Measurements from ENCODE around the gene CDC42BPA.

Gene CDC42BPA

DNA sequence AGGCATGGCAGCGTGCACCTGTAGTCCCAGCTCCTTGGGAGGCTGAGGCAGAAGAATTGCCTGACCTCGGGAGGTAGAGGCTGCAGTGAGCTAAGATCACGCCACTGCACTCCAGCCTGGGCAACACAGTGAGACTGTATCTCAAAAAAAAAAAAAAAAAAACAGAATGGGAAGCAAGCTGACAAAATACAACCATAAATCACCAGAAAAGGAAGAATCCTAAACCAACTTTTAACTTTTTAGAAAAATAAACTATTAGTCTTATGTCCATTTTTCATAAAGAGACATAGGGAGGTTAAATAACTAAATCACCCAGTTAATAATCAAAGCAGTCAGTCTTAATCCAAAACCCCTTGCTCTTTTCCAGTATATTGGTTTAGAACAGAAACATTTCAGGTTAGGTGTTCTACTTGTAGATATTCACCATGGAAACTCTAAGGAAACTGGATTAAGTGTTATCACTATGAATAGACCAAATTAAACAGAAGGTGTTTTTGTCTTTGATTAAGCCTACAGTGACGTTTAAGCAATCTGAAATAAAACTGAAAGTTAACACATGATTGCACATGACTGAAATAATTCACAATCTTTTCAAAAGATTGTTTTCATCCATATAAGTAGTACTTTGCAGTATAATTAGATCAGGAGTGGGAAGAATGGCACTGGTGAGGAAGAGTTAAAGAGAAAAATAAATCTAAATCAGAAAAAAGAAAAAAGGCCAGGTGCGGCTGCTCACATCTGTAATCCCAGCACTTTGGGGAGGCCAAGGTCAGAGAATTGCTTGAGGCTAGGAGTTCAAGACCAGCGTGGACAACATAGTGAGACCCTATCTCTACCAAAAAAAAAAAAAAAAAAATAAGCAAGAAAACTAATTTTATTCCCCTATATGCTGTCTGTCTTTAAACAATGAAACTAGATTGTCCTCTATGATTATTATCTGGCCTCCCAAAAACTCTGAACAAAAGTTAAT is 9.6 kb downstream of the CDC42BPA start:
- Histone ChIP-seq H3K9ac (ENCODE audit: low read length in 5 of 5) (no peak overlapping the region), H3K4me3 (ENCODE audit: low read depth in 1 of 5, low read length in 5 of 5) (no peak overlapping the region), H3K27ac (ENCODE audit: low read depth, low read length) (peak overlapping the region; percentile 20), H3K36me3 (ENCODE audit: control insufficient read depth in 5 of 5, insufficient read depth in 5 of 5, low read length in 5 of 5) (no peaks in the 10 kb centered on the region), H3K27me3 (ENCODE audit: control insufficient read depth in 5 of 5, insufficient read depth in 4 of 5, low read length in 5 of 5) (no peaks in the 10 kb centered on the region), H3K4me1 (ENCODE audit: control insufficient read depth in 5 of 5, insufficient read depth in 5 of 5, low read length in 5 of 5) (peaks cover 0 to 21% (median 15%) of the 10 kb centered on the region in 5 donors), H3K9me3 (ENCODE audit: control insufficient read depth in 5 of 5, low read length in 5 of 5) (no peaks in the 10 kb centered on the region)

DNA sequence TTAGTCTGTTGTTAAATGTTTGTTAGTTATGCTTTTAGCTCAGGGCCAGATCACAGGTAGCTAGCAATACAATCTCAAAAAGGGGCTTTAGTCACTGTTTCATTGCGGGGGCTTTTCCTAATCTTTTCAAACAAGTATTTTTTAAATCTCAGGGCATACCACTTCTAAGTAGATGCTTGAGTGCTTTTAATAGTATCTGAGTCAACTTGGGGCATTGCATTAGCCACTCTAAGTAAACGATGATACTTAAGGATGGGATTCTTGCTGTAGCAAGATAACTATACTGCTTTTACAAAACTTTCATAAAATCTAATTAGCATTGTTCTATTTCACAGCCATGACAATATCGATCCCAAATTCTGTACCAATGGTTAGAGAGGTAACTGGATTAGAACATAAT is 11.6 kb downstream of the CDC42BPA start:
- no peak overlapping the region for H3K9ac ChIP-seq (ENCODE audit: low read length in 5 of 5)
- no peak overlapping the region for H3K27ac ChIP-seq (ENCODE audit: low read depth, low read length)
- peaks cover 0 to 17% (median 12%) of the 10 kb centered on the region in 5 donors for H3K4me1 ChIP-seq (ENCODE audit: control insufficient read depth in 5 of 5, insufficient read depth in 5 of 5, low read length in 5 of 5)
- no peak overlapping the region for H3K4me3 ChIP-seq (ENCODE audit: low read depth in 1 of 5, low read length in 5 of 5)
- no peaks in the 10 kb centered on the region for H3K27me3 ChIP-seq (ENCODE audit: control insufficient read depth in 5 of 5, insufficient read depth in 4 of 5, low read length in 5 of 5)
- no peaks in the 10 kb centered on the region for H3K9me3 ChIP-seq (ENCODE audit: control insufficient read depth in 5 of 5, low read length in 5 of 5)
- no peaks in the 10 kb centered on the region for H3K36me3 ChIP-seq (ENCODE audit: control insufficient read depth in 5 of 5, insufficient read depth in 5 of 5, low read length in 5 of 5)

DNA sequence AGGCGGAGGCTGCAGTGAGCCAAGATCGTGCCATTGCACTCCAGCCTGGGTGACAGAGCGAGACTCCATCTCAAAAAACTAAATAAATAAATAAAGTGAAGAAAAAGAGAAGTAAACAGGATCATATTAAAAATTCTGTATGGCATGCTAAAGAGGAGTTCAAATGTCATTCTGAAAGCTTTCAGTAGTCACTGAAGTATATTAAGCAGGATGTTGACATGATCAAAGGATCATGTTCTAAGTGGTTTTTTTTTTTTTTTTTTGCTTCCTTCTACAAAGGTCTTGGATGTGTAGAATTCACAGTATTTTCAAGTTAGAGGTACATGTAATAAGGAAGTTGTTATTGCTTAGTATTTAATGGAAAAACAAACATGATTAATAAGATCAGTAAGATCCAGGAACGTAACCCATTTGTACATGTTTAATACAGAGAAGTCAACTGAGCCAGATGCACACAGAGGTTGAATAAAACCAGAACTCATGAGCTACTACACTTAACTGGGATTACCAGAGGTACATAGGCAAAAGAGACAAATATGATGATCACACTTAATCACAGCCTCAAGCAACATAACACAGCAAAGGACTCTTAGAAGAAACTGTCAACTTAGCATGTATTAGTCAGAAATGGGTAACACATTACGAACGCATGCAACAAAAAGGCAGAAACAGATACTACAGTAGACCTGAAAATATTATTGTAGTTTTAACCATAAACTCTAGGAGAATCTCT is 12.2 kb downstream of the CDC42BPA start:
- Histone ChIP-seq H3K27ac (ENCODE audit: low read depth, low read length) (no peak overlapping the region), H3K4me3 (ENCODE audit: low read depth in 1 of 5, low read length in 5 of 5) (no peak overlapping the region), H3K9ac (ENCODE audit: low read length in 5 of 5) (no peak overlapping the region), H3K4me1 (ENCODE audit: control insufficient read depth in 5 of 5, insufficient read depth in 5 of 5, low read length in 5 of 5) (peaks cover 0 to 17% (median 12%) of the 10 kb centered on the region in 5 donors), H3K36me3 (ENCODE audit: control insufficient read depth in 5 of 5, insufficient read depth in 5 of 5, low read length in 5 of 5) (no peaks in the 10 kb centered on the region), H3K9me3 (ENCODE audit: control insufficient read depth in 5 of 5, low read length in 5 of 5) (no peaks in the 10 kb centered on the region), H3K27me3 (ENCODE audit: control insufficient read depth in 5 of 5, insufficient read depth in 4 of 5, low read length in 5 of 5) (no peaks in the 10 kb centered on the region)

DNA sequence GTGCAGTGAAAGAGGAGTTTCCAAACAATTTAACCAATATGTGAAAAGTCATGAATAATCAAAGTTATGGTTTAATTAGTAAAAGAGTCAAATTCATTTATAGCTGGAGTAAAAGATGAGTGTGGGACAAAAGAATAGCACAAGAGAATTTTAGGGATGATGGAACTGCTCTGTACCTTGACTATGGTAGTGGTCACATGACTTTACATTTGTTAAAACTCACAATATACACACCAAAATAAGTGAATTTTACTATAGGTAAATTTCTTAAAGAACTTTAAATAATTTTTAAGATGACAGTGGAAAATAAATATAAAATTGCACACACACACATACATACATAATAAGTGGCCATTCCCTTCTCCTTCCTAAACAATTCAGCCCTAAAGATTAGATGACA is 13.6 kb downstream of the CDC42BPA start:
- Histone ChIP-seq H3K4me3 (ENCODE audit: low read depth in 1 of 5, low read length in 5 of 5) (no peak overlapping the region), H3K27me3 (ENCODE audit: control insufficient read depth in 5 of 5, insufficient read depth in 4 of 5, low read length in 5 of 5) (no peaks in the 10 kb centered on the region), H3K9me3 (ENCODE audit: control insufficient read depth in 5 of 5, low read length in 5 of 5) (no peaks in the 10 kb centered on the region), H3K9ac (ENCODE audit: low read length in 5 of 5) (no peak overlapping the region), H3K4me1 (ENCODE audit: control insufficient read depth in 5 of 5, insufficient read depth in 5 of 5, low read length in 5 of 5) (peaks cover 0 to 15% (median 9%) of the 10 kb centered on the region in 5 donors), H3K27ac (ENCODE audit: low read depth, low read length) (no peak overlapping the region), H3K36me3 (ENCODE audit: control insufficient read depth in 5 of 5, insufficient read depth in 5 of 5, low read length in 5 of 5) (no peaks in the 10 kb centered on the region)

DNA sequence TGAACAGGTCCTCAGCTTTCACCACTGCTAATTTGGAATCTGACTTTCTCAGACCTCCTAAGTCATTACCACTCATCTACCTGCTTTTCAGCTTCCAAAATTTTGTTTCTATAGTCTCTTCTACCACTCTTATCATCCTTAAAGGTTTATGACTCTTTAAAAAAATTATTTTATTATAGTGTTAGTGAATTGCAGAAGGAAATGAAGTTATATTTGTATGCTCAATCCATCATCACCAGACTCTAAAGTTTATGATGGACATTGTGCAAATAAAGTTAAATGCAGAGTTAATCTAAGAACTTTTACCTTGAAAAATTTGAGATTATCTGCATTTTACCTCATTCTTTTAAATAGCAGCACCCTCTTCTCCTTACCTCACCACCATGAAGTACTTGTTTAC is 14.6 kb downstream of the CDC42BPA start:
- Histone ChIP-seq H3K36me3 (ENCODE audit: control insufficient read depth in 5 of 5, insufficient read depth in 5 of 5, low read length in 5 of 5) (no peaks in the 10 kb centered on the region), H3K9me3 (ENCODE audit: control insufficient read depth in 5 of 5, low read length in 5 of 5) (no peaks in the 10 kb centered on the region), H3K27me3 (ENCODE audit: control insufficient read depth in 5 of 5, insufficient read depth in 4 of 5, low read length in 5 of 5) (no peaks in the 10 kb centered on the region), H3K27ac (ENCODE audit: low read depth, low read length) (no peak overlapping the region), H3K9ac (ENCODE audit: low read length in 5 of 5) (no peak overlapping the region), H3K4me1 (ENCODE audit: control insufficient read depth in 5 of 5, insufficient read depth in 5 of 5, low read length in 5 of 5) (peaks cover 0 to 13% (median 8%) of the 10 kb centered on the region in 5 donors), H3K4me3 (ENCODE audit: low read depth in 1 of 5, low read length in 5 of 5) (no peak overlapping the region)

GRCh38 chr1:227300682-227301081 is 17.6 kb downstream of the CDC42BPA start:
- no peak overlapping the region for H3K4me3 ChIP-seq (ENCODE audit: low read depth in 1 of 5, low read length in 5 of 5)

DNA sequence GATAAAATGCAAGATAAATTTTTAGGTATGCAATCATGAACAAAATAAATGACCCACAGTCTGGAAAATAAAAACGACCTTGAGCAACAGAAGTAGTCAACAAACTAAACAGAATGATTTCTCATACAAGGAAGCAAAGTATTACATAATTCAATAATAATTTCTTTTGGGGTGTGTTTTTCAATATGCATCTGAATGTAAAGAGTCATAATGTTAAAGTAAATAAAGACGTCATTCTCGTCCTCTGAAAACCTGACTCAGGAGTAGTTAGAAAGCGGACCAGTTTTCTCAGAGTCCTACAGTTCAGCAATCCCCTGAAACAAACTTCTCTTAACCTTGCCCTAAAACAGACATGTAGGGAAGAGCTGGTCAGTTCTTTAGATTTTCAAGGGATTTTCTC is 18.6 kb downstream of the CDC42BPA start:
- H3K36me3 ChIP-seq (ENCODE audit: control insufficient read depth in 5 of 5, insufficient read depth in 5 of 5, low read length in 5 of 5) = no peaks in the 10 kb centered on the region
- H3K9me3 ChIP-seq (ENCODE audit: control insufficient read depth in 5 of 5, low read length in 5 of 5) = no peaks in the 10 kb centered on the region
- H3K4me3 ChIP-seq (ENCODE audit: low read depth in 1 of 5, low read length in 5 of 5) = no peak overlapping the region
- peak overlapping the region; percentile 77 for H3K27ac ChIP-seq (ENCODE audit: low read depth, low read length)
- no peak overlapping the region for H3K9ac ChIP-seq (ENCODE audit: low read length in 5 of 5)
- H3K4me1 ChIP-seq (ENCODE audit: control insufficient read depth in 5 of 5, insufficient read depth in 5 of 5, low read length in 5 of 5) = peaks cover 0 to 16% (median 13%) of the 10 kb centered on the region in 5 donors
- no peaks in the 10 kb centered on the region for H3K27me3 ChIP-seq (ENCODE audit: control insufficient read depth in 5 of 5, insufficient read depth in 4 of 5, low read length in 5 of 5)

More at GRCh38 chr1:227300682-227301081, 17.6 kb downstream of the CDC42BPA start:
- Histone ChIP-seq H3K27ac (ENCODE audit: low read depth, low read length) (no peak overlapping the region), H3K36me3 (ENCODE audit: control insufficient read depth in 5 of 5, insufficient read depth in 5 of 5, low read length in 5 of 5) (no peaks in the 10 kb centered on the region), H3K27me3 (ENCODE audit: control insufficient read depth in 5 of 5, insufficient read depth in 4 of 5, low read length in 5 of 5) (no peaks in the 10 kb centered on the region), H3K4me1 (ENCODE audit: control insufficient read depth in 5 of 5, insufficient read depth in 5 of 5, low read length in 5 of 5) (peaks cover 0 to 16% (median 13%) of the 10 kb centered on the region in 5 donors), H3K9me3 (ENCODE audit: control insufficient read depth in 5 of 5, low read length in 5 of 5) (no peaks in the 10 kb centered on the region), H3K9ac (ENCODE audit: low read length in 5 of 5) (no peak overlapping the region)

DNA sequence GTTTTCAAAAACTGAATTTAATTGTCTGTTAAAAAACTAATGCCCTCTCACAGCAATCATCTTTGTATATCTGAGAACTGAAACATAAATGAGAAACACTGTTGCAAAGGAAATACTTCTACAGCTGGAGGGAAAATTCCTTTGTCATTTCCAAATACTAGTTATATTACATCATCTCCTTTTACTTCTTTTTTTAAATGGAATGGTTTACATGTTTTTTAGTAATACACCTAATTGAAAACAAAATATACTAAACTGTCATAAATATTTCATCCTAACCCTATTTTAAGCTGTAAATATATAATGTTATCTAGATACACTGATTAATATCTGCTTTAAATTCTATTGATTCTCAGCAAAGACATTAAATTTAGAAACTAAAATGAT is 19.1 kb downstream of the CDC42BPA start:
- Histone ChIP-seq H3K4me3 (ENCODE audit: low read depth in 1 of 5, low read length in 5 of 5) (peak overlapping the region in 2 of 5 donors; percentile 11 to 21), H3K9ac (ENCODE audit: low read length in 5 of 5) (peak overlapping the region in 3 of 5 donors; percentile 41 to 65 (median 53)), H3K4me1 (ENCODE audit: control insufficient read depth in 5 of 5, insufficient read depth in 5 of 5, low read length in 5 of 5) (peaks cover 0 to 16% (median 13%) of the 10 kb centered on the region in 5 donors), H3K27me3 (ENCODE audit: control insufficient read depth in 5 of 5, insufficient read depth in 4 of 5, low read length in 5 of 5) (no peaks in the 10 kb centered on the region), H3K27ac (ENCODE audit: low read depth, low read length) (peak overlapping the region; percentile 77), H3K36me3 (ENCODE audit: control insufficient read depth in 5 of 5, insufficient read depth in 5 of 5, low read length in 5 of 5) (no peaks in the 10 kb centered on the region), H3K9me3 (ENCODE audit: control insufficient read depth in 5 of 5, low read length in 5 of 5) (no peaks in the 10 kb centered on the region)

DNA sequence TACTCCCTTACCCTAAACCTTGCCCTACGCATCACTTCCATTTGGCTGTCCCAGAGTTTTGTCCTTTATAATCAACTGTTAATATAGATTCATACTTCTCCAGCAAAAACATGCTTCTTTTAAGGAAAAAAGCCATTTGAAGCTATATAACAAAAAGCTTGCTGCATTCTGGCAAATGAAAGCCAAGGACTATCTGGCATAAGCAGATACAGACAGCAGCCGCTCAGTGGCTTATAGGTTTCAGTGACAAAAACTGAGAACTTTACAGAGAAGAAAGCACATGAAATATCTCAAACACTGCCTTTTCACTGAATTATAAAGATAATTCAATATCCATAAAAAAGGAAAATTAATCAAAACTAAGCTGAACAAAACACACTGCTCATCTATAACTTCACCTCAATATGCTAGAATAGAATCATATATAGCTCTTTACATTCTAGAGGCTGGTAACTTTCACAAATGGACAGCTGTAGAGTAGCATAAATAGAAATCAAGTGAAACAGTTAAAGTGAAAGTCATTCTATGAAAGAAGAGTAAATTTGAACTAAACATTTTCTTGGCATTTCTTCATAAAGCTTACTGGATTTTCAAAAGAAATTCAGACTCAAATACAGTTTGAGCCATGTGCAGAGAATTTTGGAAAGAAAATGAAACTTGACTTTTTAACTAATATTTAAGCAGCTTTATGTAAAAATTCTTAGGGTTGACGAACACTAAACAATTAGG is 19.6 kb downstream of the CDC42BPA start:
- Histone ChIP-seq H3K27me3 (ENCODE audit: control insufficient read depth in 5 of 5, insufficient read depth in 4 of 5, low read length in 5 of 5) (no peaks in the 10 kb centered on the region), H3K9ac (ENCODE audit: low read length in 5 of 5) (peak overlapping the region in 4 of 5 donors; percentile 13 to 65 (median 47)), H3K27ac (ENCODE audit: low read depth, low read length) (peak overlapping the region; percentile 77), H3K36me3 (ENCODE audit: control insufficient read depth in 5 of 5, insufficient read depth in 5 of 5, low read length in 5 of 5) (no peaks in the 10 kb centered on the region), H3K4me3 (ENCODE audit: low read depth in 1 of 5, low read length in 5 of 5) (peak overlapping the region in 2 of 5 donors; percentile 11 to 21), H3K4me1 (ENCODE audit: control insufficient read depth in 5 of 5, insufficient read depth in 5 of 5, low read length in 5 of 5) (peaks cover 0 to 16% (median 13%) of the 10 kb centered on the region in 5 donors), H3K9me3 (ENCODE audit: control insufficient read depth in 5 of 5, low read length in 5 of 5) (no peaks in the 10 kb centered on the region)

All from subcutaneous abdominal adipose tissue (tissue), 5 donors.